Body of pancreas (tissue), 4 donors: ENCODE measurements around the gene RNU7-1. TPM values are rescaled to one million over a fixed set of nuclear protein-coding genes. Genes with fewer than 3 reads are reported as not detected.

Experiments used
- ATAC-seq: fragments of 150-250 bp; one replicate; pipeline ENCODE4 v1.9.1; 2016
- DNase-seq, 4 donors: peaks; one replicate each; pipeline ENCODE4 v3.0.0-alpha.2; 2019
- H3K27ac ChIP-seq, 4 donors: fragments of 200-600 bp; sonication (generic); 1 replicate in 3 of 4; 2 replicates in 1 of 4; pipeline versions ENCODE4 v1.5.1 to v1.6.1; 2016 to 2019; ENCODE audit warnings: mild to moderate bottlenecking in 1 of 4, mixed read lengths in 1 of 4, moderate library complexity in 1 of 4
- H3K27me3 ChIP-seq, 2 donors: fragments of 200-600 bp; sonication (generic); one replicate each; pipeline ENCODE4 v1.6.0; 2016; ENCODE audit warnings: mild to moderate bottlenecking in 1 of 2
- H3K36me3 ChIP-seq, 2 donors: fragments of 200-600 bp; sonication (generic); replicated peaks in 1 of 2; 2 replicates each; pipeline ENCODE4 v1.5.1; 2016; ENCODE audit warnings: low read depth in 2 of 2; ENCODE audit not compliant: insufficient read depth in 1 of 2
- H3K4me1 ChIP-seq: fragments of 200-600 bp; sonication (generic); one replicate; pipeline ENCODE4 v1.6.0; 2016
- H3K4me3 ChIP-seq, 2 donors: fragments of 200-600 bp; sonication (generic); 1 replicate in 1 of 2; 2 replicates in 1 of 2; pipeline ENCODE4 v1.5.1; 2016 to 2019
- H3K9me3 ChIP-seq, 3 donors: fragments of 200-600 bp; sonication (generic); 1 replicate in 2 of 3; 2 replicates in 1 of 3; pipeline ENCODE4 v1.5.1; 2016
- POLR2A ChIP-seq, 3 donors: fragments of 450-650 bp; IDR thresholded peaks; one replicate each; pipeline ENCODE4 v1.6.1; 2016; ENCODE audit warnings: antibody characterized with exemption in 3 of 3, mild to moderate bottlenecking in 2 of 3
- WGBS, 2 donors: methylation state at CpG; one replicate each; pipeline ENCODE4 v1.1.5; 2017; 5-methylcytosine and 5-hydroxymethylcytosine counted together
- intact Hi-C: fragments of 100-400 bp; cut with DNase I; formaldehyde crosslinking; loops from one replicate; pipeline ENCODE4 v1.15.1; 2023
- microRNA counts, 2 donors: library from miRNA; unstranded; fragments of <30 nt; microRNA quantifications; one replicate each; lab custom pipeline; 2017
- microRNA-seq, 2 donors: library from miRNA; unstranded; fragments of <30 nt; microRNA quantifications; one replicate each; pipeline ENCODE4, GENCODE V29; 2016; ENCODE audit warnings: borderline number of aligned reads in 2 of 2, borderline replicate concordance in 2 of 2
- small RNA-seq: library from RNA; depleted of rRNA; stranded (forward); fragments of <200 nt; gene quantifications from one replicate; pipeline ENCODE3, GENCODE V24; 2016
- total RNA-seq, 2 donors: library from RNA; depleted of rRNA; stranded (reverse); fragments of >200 nt; gene quantifications; one replicate each; pipeline ENCODE4 v1.1.0, GENCODE V29; 2016
- TF ChIP-seq, protein P1 (sequence below), 7 experiments: fragments of 450-650 bp in 4 of 7; fragments of 200-600 bp in 3 of 7; sonication (generic) in 3 of 7; IDR thresholded peaks; one replicate each; pipeline ENCODE4 v1.5.1; 2016 to 2019; ENCODE audit warnings: antibody characterized with exemption in 7 of 7

RNU7-1 gene
- total RNA-seq, 2 donors from 2014 or later, result not detected

GRCh38 chr12:6982532-6982931 is 38.9 kb downstream of the RNU7-1 start:
- no peak overlapping the region for H3K27ac ChIP-seq
- no peaks in the 10 kb centered on the region for H3K9me3 ChIP-seq
- no peak for TF ChIP-seq POLR2A (IDR thresholded peaks at IDR 0.05)
- H3K36me3 ChIP-seq, result peaks cover 0 to 17% of the 10 kb centered on the region in 2 donors
- 87 to 90% methylated on average over 7 of the region's 7 CpGs for WGBS, 2 donors
- intact Hi-C loops, result no loop called here
- no peak overlapping the region for H3K4me3 ChIP-seq
- no peak for ATAC-seq
- H3K27me3 ChIP-seq, result no peaks in the 10 kb centered on the region
- DNase-seq, result no peak
- peaks cover 5% of the 10 kb centered on the region for H3K4me1 ChIP-seq

DNA sequence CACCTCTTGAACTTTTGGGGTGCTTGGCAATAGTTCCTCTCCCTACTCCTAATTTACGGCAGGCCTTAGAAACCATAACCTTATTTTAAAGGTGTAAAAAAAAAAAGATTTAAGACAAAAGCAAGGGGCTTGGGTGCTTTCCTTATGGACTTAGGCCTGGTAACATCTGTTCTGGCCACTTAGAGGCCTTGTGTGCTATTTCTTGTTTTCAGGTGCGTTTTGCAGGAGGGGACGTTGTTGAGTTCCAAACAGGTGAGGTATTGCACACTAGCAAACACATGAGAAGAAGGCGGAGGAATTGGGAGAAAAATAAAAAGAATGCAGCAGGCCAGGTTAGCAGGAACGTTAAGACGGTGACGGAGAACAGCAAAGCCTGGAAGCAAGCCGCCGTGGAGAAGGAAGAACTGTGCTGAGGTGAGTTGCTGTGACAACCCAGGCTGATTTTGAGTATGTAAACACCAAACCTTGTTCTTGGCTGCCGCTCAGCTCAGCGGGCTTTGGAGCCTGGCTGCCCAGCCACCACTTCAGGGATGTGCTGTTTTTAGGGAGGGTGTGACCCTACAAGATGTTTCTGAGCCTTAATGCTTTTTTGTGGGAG is 44.4 kb downstream of the RNU7-1 start:
- peak; percentile 84 to 91 (median 88) for DNase-seq
- WGBS, 2 donors, result 32% methylated on average over 11 of the region's 11 CpGs
- peak; percentile 98 for ATAC-seq
- no peaks in the 10 kb centered on the region for H3K36me3 ChIP-seq
- H3K27ac ChIP-seq, result peak overlapping the region; percentile 66 to 89 (median 81)
- no peaks in the 10 kb centered on the region for H3K27me3 ChIP-seq
- H3K4me3 ChIP-seq, result no peak overlapping the region
- no peaks in the 10 kb centered on the region for H3K9me3 ChIP-seq
- H3K4me1 ChIP-seq, result peaks cover 28% of the 10 kb centered on the region
- TF ChIP-seq POLR2A (IDR thresholded peaks at IDR 0.05), result peak in 2 of 3 donors; percentile 37 to 42
- TF ChIP-seq, protein P1, sequence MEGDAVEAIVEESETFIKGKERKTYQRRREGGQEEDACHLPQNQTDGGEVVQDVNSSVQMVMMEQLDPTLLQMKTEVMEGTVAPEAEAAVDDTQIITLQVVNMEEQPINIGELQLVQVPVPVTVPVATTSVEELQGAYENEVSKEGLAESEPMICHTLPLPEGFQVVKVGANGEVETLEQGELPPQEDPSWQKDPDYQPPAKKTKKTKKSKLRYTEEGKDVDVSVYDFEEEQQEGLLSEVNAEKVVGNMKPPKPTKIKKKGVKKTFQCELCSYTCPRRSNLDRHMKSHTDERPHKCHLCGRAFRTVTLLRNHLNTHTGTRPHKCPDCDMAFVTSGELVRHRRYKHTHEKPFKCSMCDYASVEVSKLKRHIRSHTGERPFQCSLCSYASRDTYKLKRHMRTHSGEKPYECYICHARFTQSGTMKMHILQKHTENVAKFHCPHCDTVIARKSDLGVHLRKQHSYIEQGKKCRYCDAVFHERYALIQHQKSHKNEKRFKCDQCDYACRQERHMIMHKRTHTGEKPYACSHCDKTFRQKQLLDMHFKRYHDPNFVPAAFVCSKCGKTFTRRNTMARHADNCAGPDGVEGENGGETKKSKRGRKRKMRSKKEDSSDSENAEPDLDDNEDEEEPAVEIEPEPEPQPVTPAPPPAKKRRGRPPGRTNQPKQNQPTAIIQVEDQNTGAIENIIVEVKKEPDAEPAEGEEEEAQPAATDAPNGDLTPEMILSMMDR (IDR thresholded peaks at IDR 0.05), result peak in 1 of 7 experiments; percentile 14
- intact Hi-C loops, result no loop called here

MicroRNAs encoded within 50 kb of the gene (microRNA counts, 767-probe panel; counts per million panel counts)
- microRNA hsa-miR-141-3p (lab: Ali Mortazavi, UCI) (5,552 to 10,383 counts per million in 2 donors), microRNA hsa-miR-200c-3p (lab: Ali Mortazavi, UCI) (9,528 to 14,368 counts per million in 2 donors)

Small RNA genes lying within 50 kb of the gene (microRNA-seq; reads per million reads assigned to microRNA genes)
- gene MIR141 (3,104 to 4,339 reads per million in 2 donors), gene MIR200C (101,202 to 109,823 reads per million in 2 donors)

Small RNA genes lying within 50 kb of the gene (small RNA-seq; reads per million reads assigned to genes)
- gene MIR141 (904 reads per million, percentile 99 among the genes with 10 or more reads in this experiment), gene MIR200C (38.7 reads per million, percentile 95 among the genes with 10 or more reads in this experiment), gene RNU7-1 (not detected), gene SCARNA12 (not detected)

Other genes starting within 250 kb of the RNU7-1 start
- not detected for gene PIANP, start 243.0 kb upstream of the RNU7-1 start, total RNA-seq
- 10 to 100 TPM; 20.2 to 27.7 TPM for gene COPS7A, start 219.8 kb upstream of the RNU7-1 start, total RNA-seq
- 10 to 100 TPM; 59.4 to 76.5 TPM for gene MLF2, start 190.7 kb upstream of the RNU7-1 start, total RNA-seq
- gene PTMS, start 177.5 kb upstream of the RNU7-1 start, total RNA-seq, result 100 to 1,000 TPM in 1 of 2 donors, 10 to 100 TPM in 1; 69.5 to 109 TPM
- not detected for gene LAG3, start 171.3 kb upstream of the RNU7-1 start, total RNA-seq
- 1 to 10 TPM; 3.0 to 5.2 TPM for gene CD4, start 154.3 kb upstream of the RNU7-1 start, total RNA-seq
- under 1 TPM in 1 of 2 donors, not detected in 1; 0.78 TPM for gene GPR162, start 122.0 kb upstream of the RNU7-1 start, total RNA-seq
- 10 to 100 TPM; 17.6 to 43.2 TPM for gene P3H3, start 115.4 kb upstream of the RNU7-1 start, total RNA-seq
- under 1 TPM; 0.33 to 0.52 TPM for gene GNB3, start 102.9 kb upstream of the RNU7-1 start, total RNA-seq
- 1 to 10 TPM in 1 of 2 donors, under 1 TPM in 1; 0.52 to 2.3 TPM for gene CDCA3, start 92.5 kb upstream of the RNU7-1 start, total RNA-seq
- gene USP5, start 91.7 kb upstream of the RNU7-1 start, total RNA-seq, result 10 to 100 TPM; 18.2 to 60.6 TPM
- 100 to 1,000 TPM; 134 to 152 TPM for gene TPI1, start 76.3 kb upstream of the RNU7-1 start, total RNA-seq
- 10 to 100 TPM in 1 of 2 donors, 1 to 10 TPM in 1; 2.6 to 11.9 TPM for gene SPSB2, start 70.5 kb upstream of the RNU7-1 start, total RNA-seq
- gene LRRC23, start 39.0 kb upstream of the RNU7-1 start, total RNA-seq, result 10 to 100 TPM in 1 of 2 donors, 1 to 10 TPM in 1; 7.0 to 21.1 TPM
- 10 to 100 TPM in 1 of 2 donors, 1 to 10 TPM in 1; 4.4 to 11.9 TPM for gene ENO2, start 29.2 kb upstream of the RNU7-1 start, total RNA-seq
- gene ATN1, start 15.9 kb upstream of the RNU7-1 start, total RNA-seq, result 10 to 100 TPM; 36.1 to 86.7 TPM
- gene C12orf57, start 206 bp downstream of the RNU7-1 start, total RNA-seq, result 100 to 1,000 TPM; 219 to 302 TPM
- 10 to 100 TPM; 18.4 to 19.4 TPM for gene PTPN6, start 7.5 kb downstream of the RNU7-1 start, total RNA-seq
- gene PHB2, start 26.8 kb downstream of the RNU7-1 start, total RNA-seq, result 100 to 1,000 TPM in 1 of 2 donors, 10 to 100 TPM in 1; 83.4 to 125 TPM
- gene EMG1, start 27.1 kb downstream of the RNU7-1 start, total RNA-seq, result 10 to 100 TPM in 1 of 2 donors, 1 to 10 TPM in 1; 8.3 to 15.5 TPM
- gene LPCAT3, start 74.7 kb downstream of the RNU7-1 start, total RNA-seq, result 10 to 100 TPM; 21.5 to 39.6 TPM
- gene C1S, start 116.9 kb downstream of the RNU7-1 start, total RNA-seq, result 100 to 1,000 TPM; 105 to 157 TPM
- gene C1R, start 148.6 kb downstream of the RNU7-1 start, total RNA-seq, result 100 to 1,000 TPM; 113 to 133 TPM
- gene C1RL, start 165.4 kb downstream of the RNU7-1 start, total RNA-seq, result 10 to 100 TPM; 64.6 to 99.6 TPM
- gene RBP5, start 185.1 kb downstream of the RNU7-1 start, total RNA-seq, result 1 to 10 TPM in 1 of 2 donors, not detected in 1; 1.3 TPM
- 10 to 100 TPM; 27.5 to 64.9 TPM for gene CLSTN3, start 186.6 kb downstream of the RNU7-1 start, total RNA-seq
- gene PEX5, start 245.9 kb downstream of the RNU7-1 start, total RNA-seq, result 10 to 100 TPM; 33.5 to 67.9 TPM